ENCODE measurements around the gene PKIB.
"Not testable (repeated sequence)": the region's sequence is repeated elsewhere in the genome, so short reads cannot be mapped to it uniquely, and the experiment has no call there.

PKIB gene

DNA sequence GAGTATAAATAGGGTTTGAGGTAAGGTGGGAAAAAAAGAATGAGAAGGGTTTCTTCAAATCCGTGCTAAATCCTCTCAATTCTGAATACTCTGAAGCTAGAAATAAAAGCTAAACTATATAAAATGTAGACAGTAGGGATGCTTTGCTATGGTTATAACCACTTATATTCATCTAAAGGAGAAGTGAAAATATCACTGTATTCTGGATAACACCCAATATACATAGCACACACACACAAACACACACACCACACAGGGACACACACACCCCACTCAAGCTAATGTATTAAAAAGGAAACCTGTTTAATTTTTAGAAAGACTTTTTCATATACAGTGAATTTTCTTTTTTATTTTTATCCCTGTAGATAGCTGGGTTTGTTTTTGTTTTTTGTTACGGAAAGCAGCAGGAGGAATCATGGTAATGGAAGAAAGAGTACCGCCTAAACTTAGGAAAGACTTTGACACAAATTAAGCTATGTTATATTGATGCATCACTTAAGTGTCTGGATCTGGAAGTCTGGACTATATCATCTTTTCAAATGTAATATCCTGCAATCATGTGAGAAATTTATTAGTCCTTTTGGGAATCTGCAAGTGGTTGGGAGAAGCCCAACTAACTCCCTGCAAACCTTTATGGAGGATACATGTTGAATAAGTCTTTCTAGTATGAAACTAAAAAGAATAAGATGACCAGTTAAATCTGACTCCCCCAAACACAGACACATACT is 100.9 kb downstream of the PKIB start:
- no peak for DNase-seq (ENCODE audit: low read depth, low spot score)

DNA sequence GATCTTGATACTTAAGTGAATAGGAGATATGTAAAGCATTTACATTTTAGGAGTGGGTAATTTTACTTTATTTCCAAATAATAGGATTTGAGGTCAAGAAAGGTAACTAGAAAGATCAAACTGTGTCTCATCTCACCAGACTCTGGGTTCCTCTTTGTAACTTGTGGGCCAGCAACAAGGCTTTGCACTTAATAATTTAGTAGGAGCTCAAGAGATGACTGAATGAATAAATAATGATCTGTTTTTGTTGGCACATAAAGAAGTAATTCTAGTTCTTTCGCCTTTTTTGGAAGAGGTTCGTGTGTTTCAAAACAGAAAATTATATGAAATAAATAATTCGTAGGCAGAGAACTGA is 101.9 kb downstream of the PKIB start:
- DNase-seq (ENCODE audit: low read depth, low spot score) = no peak

- DNase-seq (ENCODE audit: low read depth, low spot score) = no peak
Measured at GRCh38 chr6:122712448-122713137, 102.4 kb downstream of the PKIB start.

DNA sequence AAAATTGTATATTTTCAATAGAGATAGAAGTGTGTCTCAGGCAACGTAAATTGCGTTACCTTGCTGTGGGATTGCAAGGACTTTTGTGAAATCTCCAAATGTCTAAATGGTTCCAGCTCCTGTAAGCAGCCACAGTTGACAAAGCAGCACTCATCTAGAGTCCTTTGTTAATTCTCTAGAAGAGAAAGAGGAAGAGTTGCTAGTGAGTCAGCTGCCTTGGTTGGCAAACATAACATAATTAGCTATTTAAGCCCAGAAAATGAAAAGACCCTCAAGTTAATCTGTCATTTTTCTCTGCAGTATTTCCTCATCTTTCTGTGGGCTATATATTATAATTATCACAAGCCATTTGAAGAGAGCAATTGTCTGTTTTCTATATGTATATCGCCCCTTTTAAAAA is 102.9 kb downstream of the PKIB start:
- no peak for DNase-seq (ENCODE audit: low read depth, low spot score)

GRCh38 chr6:122714059-122714458 is 103.9 kb downstream of the PKIB start:
- DNase-seq (ENCODE audit: low read depth, low spot score) = no peak

DNA sequence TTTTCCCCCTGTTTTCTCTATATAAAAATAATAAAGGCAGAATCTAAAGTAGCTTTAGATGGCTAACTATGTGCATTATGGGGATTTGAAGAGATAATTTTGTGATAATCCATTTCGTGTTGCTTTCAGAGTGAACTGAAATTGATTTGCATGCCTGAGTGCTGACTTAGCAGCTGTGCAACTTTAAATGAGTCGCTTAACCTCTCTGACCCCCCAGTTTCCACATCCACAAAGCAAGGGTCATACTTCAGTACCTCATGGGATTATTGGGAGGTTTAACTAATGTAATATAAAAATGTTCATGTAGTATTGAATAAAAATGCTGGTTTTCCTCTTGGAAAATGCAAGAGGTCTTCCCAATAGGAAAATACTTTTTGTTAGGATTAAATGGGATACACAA is 105.5 kb downstream of the PKIB start:
- DNase-seq (ENCODE audit: low read depth, low spot score) = no peak

GRCh38 chr6:122717350-122717749 is 107.1 kb downstream of the PKIB start:
- DNase-seq (ENCODE audit: low read depth, low spot score) = no peak

GRCh38 chr6:122718616-122719015 is 108.4 kb downstream of the PKIB start:
- DNase-seq (ENCODE audit: low read depth, low spot score) = no peak

- DNase-seq (ENCODE audit: low read depth, low spot score) = no peak
Measured at GRCh38 chr6:122719176-122719575, 109.0 kb downstream of the PKIB start.

DNA sequence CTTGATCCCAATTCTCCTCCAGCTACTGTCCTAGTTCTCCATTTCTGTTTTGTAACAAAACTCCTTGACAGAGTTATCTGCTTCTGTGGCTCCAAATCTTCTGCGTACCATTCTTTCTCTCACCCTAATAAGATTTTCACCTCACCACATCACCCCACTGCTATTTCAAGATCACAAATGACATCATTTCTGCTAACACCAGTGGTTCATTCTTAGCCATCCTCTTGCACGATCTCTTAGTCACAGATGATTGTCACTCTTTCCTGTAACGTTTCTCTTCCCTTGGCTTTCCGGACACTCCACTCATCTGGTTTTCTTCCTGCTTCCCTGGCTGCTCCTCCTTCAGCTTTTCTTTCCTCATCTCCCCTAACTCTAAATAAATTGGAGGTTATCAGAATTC is 112.5 kb downstream of the PKIB start:
- DNase-seq (ENCODE audit: low read depth, low spot score) = no peak

DNA sequence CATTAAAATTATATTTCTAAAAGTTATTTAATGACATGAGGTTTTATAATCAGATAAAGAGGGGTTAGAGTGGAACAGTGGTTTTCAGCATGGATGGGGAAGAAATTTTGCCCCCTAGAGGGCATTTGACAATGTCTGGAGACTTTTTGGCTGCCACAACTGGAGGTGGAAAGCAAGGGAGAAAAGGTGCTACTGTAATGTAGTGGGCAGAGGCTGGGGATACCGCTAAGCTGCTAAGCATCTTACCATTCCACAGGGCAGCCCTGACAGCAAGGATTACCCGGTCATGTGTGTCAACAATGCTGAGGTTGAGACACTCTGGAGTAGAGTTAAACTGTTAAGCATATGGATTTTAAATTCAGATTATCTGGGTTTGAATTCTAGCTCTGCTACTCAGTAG is 116.4 kb downstream of the PKIB start:
- peak; percentile 52 for DNase-seq (ENCODE audit: low read depth, low spot score)

DNA sequence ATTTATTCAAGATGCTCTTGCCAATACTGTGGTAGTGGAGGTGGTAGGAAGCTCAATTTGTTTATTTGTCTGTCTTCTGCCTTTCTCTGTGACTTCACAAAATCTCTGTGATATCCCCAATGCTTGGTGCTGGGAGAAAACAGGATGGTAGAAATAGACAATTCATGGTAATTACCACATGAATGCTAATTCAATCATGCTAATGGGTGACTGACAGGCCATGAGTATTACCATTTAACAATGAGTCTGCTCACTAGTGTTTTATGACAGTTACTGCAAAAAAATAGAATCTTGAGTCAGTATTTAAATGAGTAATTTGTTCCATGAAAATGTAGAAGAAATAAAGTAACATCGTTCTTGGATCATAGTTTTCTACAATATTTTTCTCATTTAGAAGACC is 117.0 kb downstream of the PKIB start:
- no peak for DNase-seq (ENCODE audit: low read depth, low spot score)

- no peak for DNase-seq (ENCODE audit: low read depth, low spot score)
Measured at GRCh38 chr6:122730334-122730733, 120.1 kb downstream of the PKIB start.

GRCh38 chr6:122730775-122731386 is 120.7 kb downstream of the PKIB start:
- peak; percentile 30 for DNase-seq (ENCODE audit: low read depth, low spot score)

DNA sequence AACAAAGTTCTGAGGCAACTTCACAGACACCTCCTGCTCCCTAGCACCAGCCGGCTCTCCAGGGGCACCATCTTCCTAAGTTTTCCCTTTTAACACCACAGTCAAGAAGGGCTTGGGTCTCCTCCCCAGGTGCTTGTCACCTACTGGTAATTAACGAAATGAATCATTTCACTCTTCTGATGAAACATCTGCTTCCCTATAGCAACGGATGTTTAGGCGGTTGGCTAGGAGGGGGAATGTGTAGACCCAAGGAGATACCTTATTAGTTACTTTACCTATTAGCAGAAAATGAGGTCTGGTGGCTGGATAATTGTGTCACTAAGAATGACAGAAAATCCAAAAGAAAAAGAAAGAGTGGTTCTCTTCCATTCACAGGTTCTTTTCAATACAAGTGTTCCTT is 123.1 kb downstream of the PKIB start:
- DNase-seq (ENCODE audit: low read depth, low spot score) = no peak

DNA sequence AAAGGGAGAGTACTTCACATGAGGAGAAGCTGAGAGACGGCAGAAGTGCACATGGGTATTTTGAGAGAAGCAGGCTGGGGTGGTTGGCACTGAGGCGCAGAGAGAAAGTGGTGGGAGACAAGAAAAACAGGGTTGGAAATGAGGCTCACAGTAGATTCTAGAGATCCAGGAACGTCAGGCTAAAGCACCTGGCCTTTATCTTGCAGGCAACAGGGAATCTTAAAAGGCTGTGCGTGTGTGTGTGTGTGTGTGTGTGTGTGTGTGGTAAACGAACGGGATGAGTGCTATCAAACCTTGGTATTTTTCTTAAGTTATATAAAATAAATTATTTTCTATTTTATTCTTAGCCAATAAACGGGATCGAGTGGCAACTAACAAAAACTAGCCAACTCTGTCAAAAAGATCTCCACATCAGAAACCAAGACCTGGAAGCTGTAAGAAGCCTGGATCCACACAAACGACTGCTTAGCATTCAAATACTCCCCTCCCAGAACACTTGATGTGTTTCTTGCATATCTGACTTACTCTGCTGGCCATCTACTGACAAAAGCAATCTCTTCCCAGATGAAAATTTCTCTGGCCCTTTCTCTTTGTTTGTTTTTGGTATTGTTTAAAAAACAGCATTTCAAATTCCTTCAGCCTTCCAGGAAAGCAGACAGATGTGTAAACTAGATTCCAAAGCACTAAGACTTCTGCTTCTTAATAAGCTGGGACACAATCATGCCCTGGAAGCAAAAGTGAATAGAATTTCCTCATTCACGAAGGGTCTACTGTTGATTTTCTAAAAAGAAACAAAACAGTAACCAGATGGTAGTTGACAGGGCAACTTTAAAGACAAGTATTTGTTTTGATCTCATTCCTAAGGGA is 124.6 kb downstream of the PKIB start:
- no peak for DNase-seq (ENCODE audit: low read depth, low spot score)

GRCh38 chr6:122735582-122735981 is 125.4 kb downstream of the PKIB start:
- DNase-seq (ENCODE audit: low read depth, low spot score) = no peak

- no peak for DNase-seq (ENCODE audit: low read depth, low spot score)
Measured at GRCh38 chr6:122736163-122736562, 126.0 kb downstream of the PKIB start.

GRCh38 chr6:122736616-122737015 is 126.4 kb downstream of the PKIB start:
- no peak for DNase-seq (ENCODE audit: low read depth, low spot score)

DNA sequence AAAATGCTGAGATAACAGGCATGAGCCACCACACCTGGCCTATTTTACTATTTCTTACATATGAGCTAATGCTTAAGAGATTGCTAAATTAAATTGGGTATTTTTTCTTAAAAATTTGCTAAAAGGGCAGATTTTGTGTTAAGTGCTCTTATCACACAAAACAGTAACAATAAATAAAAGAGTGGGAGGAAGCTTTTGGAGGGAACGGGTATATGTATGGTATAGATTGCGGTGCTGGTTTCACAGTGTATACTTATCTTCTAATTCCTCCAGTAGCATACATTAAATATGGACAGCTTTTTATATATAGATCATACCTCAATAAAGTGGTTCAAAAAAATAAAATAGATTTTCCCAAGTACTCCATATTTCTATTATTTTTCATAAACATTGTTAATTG is 129.9 kb downstream of the PKIB start:
- DNase-seq (ENCODE audit: low read depth, low spot score) = no peak

- no peak for DNase-seq (ENCODE audit: low read depth, low spot score)
Measured at GRCh38 chr6:122740936-122741335, 130.7 kb downstream of the PKIB start.

DNA sequence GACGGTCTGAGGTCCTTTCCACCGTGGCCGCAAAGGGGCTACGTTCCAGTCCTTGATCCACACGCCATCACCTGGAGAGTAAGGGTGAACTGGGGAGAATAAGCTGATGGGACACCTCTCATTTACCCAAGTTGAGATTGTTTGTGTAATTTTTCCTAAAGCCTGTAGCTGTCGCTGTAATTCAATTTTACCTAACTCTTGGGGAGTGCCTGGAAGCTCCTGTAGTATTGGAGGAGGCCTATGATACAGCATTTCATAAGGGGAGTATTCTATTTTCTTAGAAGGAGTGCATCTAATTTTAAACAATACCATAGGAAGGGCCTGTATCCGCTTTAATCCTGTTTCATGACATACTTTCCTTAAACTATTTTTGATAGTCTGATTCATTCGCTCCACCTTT is 134.0 kb downstream of the PKIB start:
- not testable (repeated sequence) for DNase-seq (ENCODE audit: low read depth, low spot score)
